Calu3 (cell line): ENCODE data around the gene C1orf56. TPM values are rescaled to one million over a fixed set of nuclear protein-coding genes. Genes with fewer than 3 reads are reported as not detected.

Experiments used
- BruUV-seq: library from RNA; stranded (reverse); fragments of 400-500 nt; replicated peaks from 2 replicates; lab custom pipeline; 2021; lab: Mats Ljungman, UMichigan
- CTCF ChIA-PET: fragments of 300-600 bp; sonication (Branson Sonifier 250); formaldehyde crosslinking; loops from one replicate; lab custom pipeline; 2022; ENCODE audit warnings: antibody characterized with exemption; lab: Charles Lee
- DNase-seq: peaks from one replicate; pipeline ENCODE4 v3.0.0; 2022
- H3K27ac Mint-ChIP-seq: one replicate; pipeline ENCODE4 v1.8.0; 2022; ENCODE audit warnings: mixed read lengths; ENCODE audit not compliant: unreplicated experiment
- H3K27me3 Mint-ChIP-seq: one replicate; pipeline ENCODE4 v1.8.0; 2022; ENCODE audit warnings: mixed read lengths; ENCODE audit not compliant: unreplicated experiment
- H3K36me3 Mint-ChIP-seq: one replicate; pipeline ENCODE4 v1.8.0; 2022; ENCODE audit warnings: mild to moderate bottlenecking, moderate library complexity, mixed read lengths; ENCODE audit not compliant: insufficient read depth, unreplicated experiment
- H3K4me1 Mint-ChIP-seq: one replicate; pipeline ENCODE4 v1.8.0; 2022; ENCODE audit warnings: mild to moderate bottlenecking, low read depth, mixed read lengths; ENCODE audit not compliant: unreplicated experiment
- H3K4me3 Mint-ChIP-seq: one replicate; pipeline ENCODE4 v1.8.0; 2022; ENCODE audit warnings: mild to moderate bottlenecking, low read depth, moderate library complexity, mixed read lengths; ENCODE audit not compliant: unreplicated experiment
- H3K9me3 Mint-ChIP-seq: one replicate; pipeline ENCODE4 v1.8.0; 2022; ENCODE audit warnings: low read depth, mixed read lengths; ENCODE audit not compliant: unreplicated experiment
- CTCF ChIP-seq: fragments of 200-600 bp; IDR thresholded peaks from one replicate; pipeline ENCODE4 v1.8.0; 2022; ENCODE audit warnings: antibody characterized with exemption; ENCODE audit not compliant: unreplicated experiment
- intact Hi-C: fragments of 100-400 bp; cut with micrococcal nuclease; formaldehyde crosslinking; loops from one replicate; pipeline ENCODE4 v1.10.0; 2022; ENCODE audit not compliant: unreplicated experiment
- total RNA-seq: library from RNA; stranded (reverse); gene quantifications from 2 replicates; pipeline ENCODE4 v1.2.3, GENCODE V29; 2022

C1orf56 gene
- total RNA-seq, 1 experiment from 2014 or later: 8.5 TPM

GRCh38 chr1:151098126-151098525 lies 50.6 kb downstream of the C1orf56 start:
- Mint-ChIP-seq H3K36me3 (no peaks in the 10 kb centered on the region), H3K27me3 (no peaks in the 10 kb centered on the region), H3K4me3 (no peak overlapping the region), H3K9me3 (no peaks in the 10 kb centered on the region), H3K4me1 (no peaks in the 10 kb centered on the region), H3K27ac (no peak overlapping the region)
- TF ChIP-seq CTCF: no peak
- CTCF ChIA-PET: interaction anchor here (0.6 to 1.3 kb wide), 3 partner anchors 27 to 240 kb away, joined by 3 to 5 read pairs (median 5); partner anchors contain the start of gene GABPB2
- no TSS peak for BruUV-seq
- intact Hi-C loops: loop anchor here (5.0 kb wide), 1 partner anchor 154 kb away; the partner anchor contains the start of gene PSMD4
- DNase-seq: no peak

Other genes with a start within 250 kb of the C1orf56 start
- gene CTSK, start 239.5 kb upstream of the C1orf56 start, total RNA-seq: 5.5 and 5.9 TPM in 2 replicates
- 27.9 and 31.1 TPM in 2 replicates for gene ARNT, start 171.2 kb upstream of the C1orf56 start, total RNA-seq
- gene CTXND2, start 160.6 kb upstream of the C1orf56 start, total RNA-seq: not detected in 2 replicates
- gene SETDB1, start 121.4 kb upstream of the C1orf56 start, total RNA-seq: 64.9 and 70.6 TPM in 2 replicates
- gene CERS2, start 72.9 kb upstream of the C1orf56 start, total RNA-seq: 214 and 226 TPM in 2 replicates
- gene ANXA9, start 65.5 kb upstream of the C1orf56 start, total RNA-seq: 15.4 and 20.1 TPM in 2 replicates
- 17.2 and 17.6 TPM in 2 replicates for gene MINDY1, start 40.8 kb upstream of the C1orf56 start, total RNA-seq
- 15.9 and 16.0 TPM in 2 replicates for gene PRUNE1, start 39.3 kb upstream of the C1orf56 start, total RNA-seq
- 1.2 and 2.4 TPM in 2 replicates for gene BNIPL, start 11.2 kb upstream of the C1orf56 start, total RNA-seq
- gene CDC42SE1, start 11.9 kb downstream of the C1orf56 start, total RNA-seq: 103 and 110 TPM in 2 replicates
- 1.5 and 2.1 TPM in 2 replicates for gene MLLT11, start 12.6 kb downstream of the C1orf56 start, total RNA-seq
- 10.9 and 13.6 TPM in 2 replicates for gene GABPB2, start 23.0 kb downstream of the C1orf56 start, total RNA-seq
- gene SEMA6C, start 98.9 kb downstream of the C1orf56 start, total RNA-seq: 2.2 and 2.5 TPM in 2 replicates
- gene TNFAIP8L2, start 108.9 kb downstream of the C1orf56 start, total RNA-seq: not detected in 2 replicates
- 7.6 and 9.7 TPM in 2 replicates for gene LYSMD1, start 118.2 kb downstream of the C1orf56 start, total RNA-seq
- 47.3 and 49.8 TPM in 2 replicates for gene SCNM1, start 118.4 kb downstream of the C1orf56 start, total RNA-seq
- gene TMOD4, start 128.2 kb downstream of the C1orf56 start, total RNA-seq: 1.6 and 2.1 TPM in 2 replicates
- gene VPS72, start 142.4 kb downstream of the C1orf56 start, total RNA-seq: 91.4 and 111 TPM in 2 replicates
- 86.6 and 96.2 TPM in 2 replicates for gene PIP5K1A, start 150.8 kb downstream of the C1orf56 start, total RNA-seq
- 302 and 325 TPM in 2 replicates for gene PSMD4, start 207.0 kb downstream of the C1orf56 start, total RNA-seq
- 42.9 and 43.4 TPM in 2 replicates for gene ZNF687, start 234.5 kb downstream of the C1orf56 start, total RNA-seq